Epidermal melanocyte (primary cell): ENCODE data around the gene PCSK5.

Experiments used
- DNase-seq: peaks from one replicate; pipeline ENCODE4 v3.0.0; 2011; ENCODE audit warnings: low spot score; ENCODE audit not compliant: insufficient read length

Gene PCSK5

GRCh38 chr9:75998096-75998780 lies 107.8 kb downstream of the PCSK5 start:
- no peak for DNase-seq

- no peak for DNase-seq
These were observed 111.0 kb downstream of the PCSK5 start for GRCh38 chr9:76001459-76001858.

GRCh38 chr9:76003041-76003440 lies 112.6 kb downstream of the PCSK5 start:
- no peak for DNase-seq

- DNase-seq = no peak
These were observed 114.1 kb downstream of the PCSK5 start for GRCh38 chr9:76004526-76004925.

GRCh38 chr9:76007935-76008334 lies 117.5 kb downstream of the PCSK5 start:
- DNase-seq = no peak

GRCh38 chr9:76013809-76014208 lies 123.3 kb downstream of the PCSK5 start:
- DNase-seq = no peak

- no peak for DNase-seq
These were observed 127.8 kb downstream of the PCSK5 start for GRCh38 chr9:76018235-76018634.

- DNase-seq = no peak
These were observed 128.3 kb downstream of the PCSK5 start for GRCh38 chr9:76018761-76019160.

GRCh38 chr9:76020652-76021051 lies 130.2 kb downstream of the PCSK5 start:
- no peak for DNase-seq

- no peak for DNase-seq
These were observed 131.8 kb downstream of the PCSK5 start for GRCh38 chr9:76022317-76022716.

- DNase-seq = no peak
These were observed 133.3 kb downstream of the PCSK5 start for GRCh38 chr9:76023715-76024195.

GRCh38 chr9:76025286-76025685 lies 134.8 kb downstream of the PCSK5 start:
- DNase-seq = no peak

- DNase-seq = no peak
These were observed 136.3 kb downstream of the PCSK5 start for GRCh38 chr9:76026796-76027195.

- no peak for DNase-seq
These were observed 136.9 kb downstream of the PCSK5 start for GRCh38 chr9:76027416-76027815.

- no peak for DNase-seq
These were observed 137.4 kb downstream of the PCSK5 start for GRCh38 chr9:76027861-76028260.

- DNase-seq = no peak
These were observed 141.7 kb downstream of the PCSK5 start for GRCh38 chr9:76032038-76032796.

GRCh38 chr9:76032797-76033373 lies 142.4 kb downstream of the PCSK5 start:
- no peak for DNase-seq

GRCh38 chr9:76034049-76034448 lies 143.6 kb downstream of the PCSK5 start:
- no peak for DNase-seq

- DNase-seq = no peak
These were observed 146.3 kb downstream of the PCSK5 start for GRCh38 chr9:76036762-76037161.

GRCh38 chr9:76037587-76038225 lies 147.2 kb downstream of the PCSK5 start:
- no peak for DNase-seq

GRCh38 chr9:76038431-76038830 lies 148.0 kb downstream of the PCSK5 start:
- DNase-seq = no peak

- DNase-seq = no peak
These were observed 153.9 kb downstream of the PCSK5 start for GRCh38 chr9:76044266-76044819.
